ENCODE results near the gene NAGS. TPM values are rescaled to one million over a fixed set of nuclear protein-coding genes. Genes with fewer than 3 reads are reported as not detected.
"Not testable (repeated sequence)": the region's sequence is repeated elsewhere in the genome, so short reads cannot be mapped to it uniquely, and the experiment has no call there.

NAGS gene
- total and polyA plus RNA-seq, 2 experiments from 2014 or later, result 14.0 to 14.4 TPM

DNA sequence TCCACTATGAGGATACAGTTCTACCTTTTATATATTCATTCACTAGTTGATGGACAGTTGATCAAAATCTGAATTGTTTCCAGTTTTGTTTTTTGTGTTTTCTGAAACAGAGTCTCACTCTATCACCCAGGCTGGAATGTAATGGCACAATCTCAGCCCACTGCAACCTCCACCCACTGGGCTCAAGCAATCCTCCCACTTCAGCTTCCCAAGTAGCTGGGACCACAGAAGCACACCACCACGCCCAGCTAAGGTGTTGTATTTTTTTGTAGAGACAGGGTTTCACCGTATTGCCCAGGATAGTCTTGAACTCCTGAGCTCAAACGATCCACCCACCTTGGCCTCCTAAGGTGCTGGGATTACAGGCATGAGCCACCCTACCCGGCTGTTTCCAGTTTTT, 41.1 kb downstream of the NAGS start:
- H3K4me3 ChIP-seq, result no peak overlapping the region
- H3K27ac ChIP-seq, result no peak overlapping the region
- H3K4me1 ChIP-seq (ENCODE audit: insufficient read depth), result no peaks in the 10 kb centered on the region
- H3K36me3 ChIP-seq (replicated peaks; ENCODE audit: insufficient read depth, low read depth), result no peaks in the 10 kb centered on the region
- no peak overlapping the region for H3K4me2 ChIP-seq
- no peak overlapping the region for H2AFZ ChIP-seq
- H3K9me2 ChIP-seq (replicated peaks; ENCODE audit: insufficient read depth), result no peaks in the 10 kb centered on the region
- TF ChIP-seq EZH2 (IDR thresholded peaks at IDR 0.05; ENCODE audit: borderline replicate concordance), result no peak
- TF ChIP-seq CTCF (IDR thresholded peaks at IDR 0.05; ENCODE audit: poor library complexity), result no peak
- no peak for TF ChIP-seq EZH2phosphoT487 (IDR thresholded peaks at IDR 0.05; ENCODE audit: low read depth, severe bottlenecking, unreplicated experiment)
- 93% methylated on average over 4 of the region's 4 CpGs for WGBS (ENCODE audit: low lambda C conversion rate, missing lambda C conversion rate)
- H4K20me1 ChIP-seq (ENCODE audit: insufficient read depth, poor library complexity, severe bottlenecking), result peaks cover 48% of the 10 kb centered on the region
- H3K27me3 ChIP-seq, result no peaks in the 10 kb centered on the region
- no peak for DNase-seq (ENCODE audit: low spot score)
- H3K9me3 ChIP-seq (ENCODE audit: low read depth), result no peaks in the 10 kb centered on the region
- H3K79me2 ChIP-seq, result peaks cover 78% of the 10 kb centered on the region

GRCh38 chr17:44046893-44047292, 42.5 kb downstream of the NAGS start:
- not testable (repeated sequence) for H3K27me3 ChIP-seq; H3K4me2 ChIP-seq; H3K9me3 ChIP-seq (ENCODE audit: low read depth); H3K9me2 ChIP-seq (replicated peaks; ENCODE audit: insufficient read depth); H3K4me3 ChIP-seq; H3K27ac ChIP-seq; DNase-seq (ENCODE audit: low spot score); H3K36me3 ChIP-seq (replicated peaks; ENCODE audit: insufficient read depth, low read depth); H2AFZ ChIP-seq; H3K4me1 ChIP-seq (ENCODE audit: insufficient read depth)
- 98% methylated on average over 6 of the region's 7 CpGs for WGBS (ENCODE audit: low lambda C conversion rate, missing lambda C conversion rate)
- H3K79me2 ChIP-seq, result peaks cover 77% of the 10 kb centered on the region
- peaks cover 43% of the 10 kb centered on the region for H4K20me1 ChIP-seq (ENCODE audit: insufficient read depth, poor library complexity, severe bottlenecking)

DNA sequence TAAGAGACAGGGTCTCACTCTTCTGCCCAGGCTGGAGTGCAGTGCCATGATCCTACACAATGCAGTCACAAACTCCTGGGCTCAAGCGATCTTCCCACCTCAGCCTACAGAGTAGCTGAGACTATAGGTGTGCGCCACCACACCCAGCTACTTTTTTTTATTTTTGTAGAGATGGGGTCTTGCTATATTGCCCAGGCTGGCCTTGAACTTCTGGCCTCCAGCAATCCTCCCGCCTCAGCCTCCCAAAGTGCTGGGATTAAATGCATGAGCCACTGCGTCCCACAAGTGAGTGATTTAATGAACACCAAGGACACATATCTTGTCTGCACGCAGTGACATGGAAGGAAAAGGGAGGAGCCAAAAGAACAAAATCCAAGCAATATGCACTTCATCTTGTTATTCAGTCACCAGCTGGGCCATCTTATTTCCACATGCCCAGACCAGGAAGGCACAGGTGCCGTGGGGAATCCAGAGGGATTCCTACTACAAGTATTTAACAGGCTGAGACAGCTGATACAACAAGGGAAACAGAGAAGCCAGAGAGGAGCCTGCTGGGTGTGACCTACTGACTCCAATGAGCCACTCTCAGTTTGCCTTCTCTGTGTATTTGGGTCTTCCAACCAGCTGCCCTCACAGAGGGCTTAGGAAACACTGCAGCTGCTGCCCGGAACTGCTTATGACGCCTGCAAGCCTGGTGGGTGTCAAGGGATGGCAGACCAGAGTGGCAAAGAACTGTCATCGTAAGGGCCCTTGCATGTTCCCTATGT, 45.1 kb downstream of the NAGS start:
- peaks cover 90% of the 10 kb centered on the region for H3K79me2 ChIP-seq
- H3K36me3 ChIP-seq (replicated peaks; ENCODE audit: insufficient read depth, low read depth), result no peaks in the 10 kb centered on the region
- H3K4me3 ChIP-seq, result no peak overlapping the region
- H2AFZ ChIP-seq, result no peak overlapping the region
- no peaks in the 10 kb centered on the region for H3K27me3 ChIP-seq
- DNase-seq (ENCODE audit: low spot score), result no peak
- no peak overlapping the region for H3K27ac ChIP-seq
- 98% methylated on average over 9 of the region's 9 CpGs for WGBS (ENCODE audit: low lambda C conversion rate, missing lambda C conversion rate)
- H3K9me2 ChIP-seq (replicated peaks; ENCODE audit: insufficient read depth), result no peaks in the 10 kb centered on the region
- H4K20me1 ChIP-seq (ENCODE audit: insufficient read depth, poor library complexity, severe bottlenecking), result peaks cover 38% of the 10 kb centered on the region
- TF ChIP-seq EZH2phosphoT487 (IDR thresholded peaks at IDR 0.05; ENCODE audit: low read depth, severe bottlenecking, unreplicated experiment) (no peak), CTCF (IDR thresholded peaks at IDR 0.05; ENCODE audit: poor library complexity) (no peak), EZH2 (IDR thresholded peaks at IDR 0.05; ENCODE audit: borderline replicate concordance) (no peak)
- H3K4me1 ChIP-seq (ENCODE audit: insufficient read depth), result no peaks in the 10 kb centered on the region
- H3K9me3 ChIP-seq (ENCODE audit: low read depth), result no peaks in the 10 kb centered on the region
- H3K4me2 ChIP-seq, result no peak overlapping the region

DNA sequence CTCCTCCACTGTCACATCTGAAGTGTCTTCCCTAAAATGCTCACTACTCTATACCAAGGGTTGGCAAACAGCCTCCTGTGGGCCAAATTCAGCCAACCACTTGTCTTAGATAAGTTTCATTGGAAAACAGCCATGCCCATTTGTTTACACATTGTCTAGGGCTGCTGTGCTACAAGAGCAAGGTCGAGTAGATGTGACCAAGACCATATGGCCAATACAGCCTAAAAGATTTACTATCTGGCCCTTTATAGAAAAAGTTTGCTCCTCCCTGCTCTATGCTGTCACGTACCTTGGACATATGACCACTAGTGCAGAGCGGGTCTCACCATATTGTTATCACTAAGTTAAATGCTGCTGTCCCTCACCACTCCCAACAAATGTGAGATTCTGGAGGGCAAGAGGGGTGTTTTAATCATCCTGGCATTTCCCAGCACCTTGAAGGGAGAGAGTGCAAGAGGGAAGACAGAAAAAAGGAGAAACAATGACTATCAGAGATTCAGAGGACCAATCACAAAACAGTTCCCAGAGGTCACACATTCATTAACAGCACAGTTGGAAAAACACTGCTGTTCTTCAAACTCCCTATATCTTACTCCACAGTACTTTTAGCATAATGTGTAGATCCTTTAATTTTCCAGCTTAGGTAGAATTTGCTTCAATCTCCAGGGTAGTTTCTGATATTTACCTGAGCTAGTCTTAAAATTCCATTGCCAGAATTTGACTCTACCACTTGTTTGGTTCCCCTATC, 48.9 kb downstream of the NAGS start:
- Histone ChIP-seq H3K4me3 (no peak overlapping the region), H4K20me1 (ENCODE audit: insufficient read depth, poor library complexity, severe bottlenecking) (peaks cover 48% of the 10 kb centered on the region), H3K79me2 (peaks cover 94% of the 10 kb centered on the region), H3K4me2 (no peak overlapping the region), H3K27ac (no peak overlapping the region), H3K9me3 (ENCODE audit: low read depth) (no peaks in the 10 kb centered on the region), H3K4me1 (ENCODE audit: insufficient read depth) (no peaks in the 10 kb centered on the region), H3K9me2 (replicated peaks; ENCODE audit: insufficient read depth) (no peaks in the 10 kb centered on the region), H3K27me3 (no peaks in the 10 kb centered on the region), H2AFZ (no peak overlapping the region), H3K36me3 (replicated peaks; ENCODE audit: insufficient read depth, low read depth) (no peaks in the 10 kb centered on the region)
- DNase-seq (ENCODE audit: low spot score), result no peak
- no peak for TF ChIP-seq EZH2phosphoT487 (IDR thresholded peaks at IDR 0.05; ENCODE audit: low read depth, severe bottlenecking, unreplicated experiment)
- TF ChIP-seq CTCF (IDR thresholded peaks at IDR 0.05; ENCODE audit: poor library complexity), result no peak
- TF ChIP-seq EZH2 (IDR thresholded peaks at IDR 0.05; ENCODE audit: borderline replicate concordance), result no peak
- WGBS (ENCODE audit: low lambda C conversion rate, missing lambda C conversion rate), result 80% methylated on average over 3 of the region's 3 CpGs

All from hepatocyte (in vitro differentiated cells).